ENCODE measurements around the gene FOCAD. TPM values are rescaled to one million over a fixed set of nuclear protein-coding genes. Genes with fewer than 3 reads are reported as not detected.
A peak's percentile ranks its signal among the peaks of the same experiment; 100 is the strongest.

The FOCAD gene
- total RNA-seq, 1 donor from 2014 or later, result 28.4 TPM

GRCh38 chr9:20707708-20708107 lies 23.6 kb downstream of the FOCAD start:
- DNase-seq (ENCODE audit: low read depth) (no peak), FAIRE-seq (no peak)
- no peak overlapping the region for H3K4me3 ChIP-seq (ENCODE audit: low read depth, low read length)
- no peaks in the 10 kb centered on the region for H3K36me3 ChIP-seq (ENCODE audit: control insufficient read depth, insufficient read depth, low read length)
- TF ChIP-seq CTCF (IDR thresholded peaks at IDR 0.05; ENCODE audit: insufficient read depth, low read length, severe bottlenecking), result no peak
- no peaks in the 10 kb centered on the region for H3K27me3 ChIP-seq (ENCODE audit: control insufficient read depth, insufficient read depth, low read length)

DNA sequence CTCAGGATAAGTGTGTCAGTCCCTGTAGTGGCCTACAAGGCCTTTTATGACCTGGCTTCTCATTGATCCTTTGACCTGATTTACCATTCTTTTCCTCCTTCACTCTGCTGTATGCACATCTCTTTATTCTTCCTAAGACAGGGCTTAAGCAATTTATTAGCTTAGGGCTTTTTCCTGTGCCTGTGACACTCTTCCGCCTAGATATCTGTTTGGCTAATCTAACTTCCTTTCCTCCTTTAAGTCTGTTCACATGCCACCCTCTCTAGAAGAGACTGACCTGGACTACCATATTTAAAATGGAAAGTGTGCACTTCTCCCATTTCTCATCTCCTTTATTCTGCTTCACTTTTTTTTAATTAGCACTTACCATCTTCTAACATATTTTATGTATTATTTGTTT lies 29.1 kb downstream of the FOCAD start:
- Histone ChIP-seq H3K4me3 (ENCODE audit: low read depth, low read length) (no peak overlapping the region), H3K36me3 (ENCODE audit: control insufficient read depth, insufficient read depth, low read length) (no peaks in the 10 kb centered on the region), H3K27me3 (ENCODE audit: control insufficient read depth, insufficient read depth, low read length) (no peaks in the 10 kb centered on the region)
- no peak for DNase-seq (ENCODE audit: low read depth)
- TF ChIP-seq CTCF (IDR thresholded peaks at IDR 0.05; ENCODE audit: insufficient read depth, low read length, severe bottlenecking), result no peak
- no peak for FAIRE-seq

DNA sequence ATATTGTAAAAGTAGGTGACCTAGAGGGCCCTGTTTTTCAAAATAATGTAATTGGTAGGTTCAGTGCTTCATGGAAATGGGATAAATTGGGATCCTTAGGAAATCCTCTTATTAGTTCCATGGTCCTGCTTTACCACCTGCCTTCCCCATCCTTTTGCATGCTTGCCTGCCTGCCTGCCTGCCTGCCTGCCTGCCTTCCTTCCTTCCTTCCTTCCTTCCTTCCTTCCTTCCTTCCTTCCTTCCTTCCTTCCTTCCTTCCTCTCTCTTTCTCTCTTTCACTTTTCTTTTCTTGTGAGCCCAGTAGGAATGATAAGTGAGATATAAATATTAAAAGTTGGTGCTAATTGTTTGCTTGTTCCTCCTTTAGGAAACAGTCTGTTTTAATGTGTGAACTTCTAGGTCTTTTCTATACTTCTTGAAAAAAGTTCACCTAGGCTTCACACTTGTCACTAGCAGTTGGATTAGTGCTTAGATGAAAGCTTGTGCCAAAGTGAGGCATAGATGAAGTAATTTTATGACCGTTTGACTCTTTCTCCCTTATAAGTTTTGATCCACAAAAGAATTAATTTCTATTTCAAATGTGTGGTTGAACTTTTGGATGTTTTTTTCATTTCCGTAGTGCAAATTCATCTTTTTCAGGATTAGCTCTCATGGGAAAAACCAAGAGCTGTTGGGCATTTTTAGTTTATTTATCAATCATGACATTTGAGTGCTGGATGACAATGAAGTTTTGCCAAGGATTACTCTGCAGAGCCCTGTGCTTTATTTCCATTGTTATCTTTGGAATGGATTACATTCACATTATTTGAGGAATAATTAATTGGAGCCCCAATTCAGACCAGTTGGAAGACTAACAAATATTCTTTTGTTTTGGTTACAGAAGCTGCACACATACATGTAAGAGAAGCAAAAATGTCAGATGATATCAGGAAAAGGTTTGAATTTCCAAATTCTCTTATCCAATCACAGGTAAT lies 30.7 kb downstream of the FOCAD start:
- FAIRE-seq (no peak), DNase-seq (ENCODE audit: low read depth) (no peak)
- TF ChIP-seq CTCF (IDR thresholded peaks at IDR 0.05; ENCODE audit: insufficient read depth, low read length, severe bottlenecking), result no peak
- Histone ChIP-seq H3K27me3 (ENCODE audit: control insufficient read depth, insufficient read depth, low read length) (no peaks in the 10 kb centered on the region), H3K4me3 (ENCODE audit: low read depth, low read length) (no peak overlapping the region), H3K36me3 (ENCODE audit: control insufficient read depth, insufficient read depth, low read length) (no peaks in the 10 kb centered on the region)

GRCh38 chr9:20722221-20722620 lies 38.2 kb downstream of the FOCAD start:
- Histone ChIP-seq H3K36me3 (ENCODE audit: control insufficient read depth, insufficient read depth, low read length) (no peaks in the 10 kb centered on the region), H3K27me3 (ENCODE audit: control insufficient read depth, insufficient read depth, low read length) (no peaks in the 10 kb centered on the region), H3K4me3 (ENCODE audit: low read depth, low read length) (no peak overlapping the region)
- DNase-seq (ENCODE audit: low read depth) (peak; percentile 46), FAIRE-seq (no peak)
- no peak for TF ChIP-seq CTCF (IDR thresholded peaks at IDR 0.05; ENCODE audit: insufficient read depth, low read length, severe bottlenecking)

GRCh38 chr9:20725675-20726074 lies 41.6 kb downstream of the FOCAD start:
- no peaks in the 10 kb centered on the region for H3K36me3 ChIP-seq (ENCODE audit: control insufficient read depth, insufficient read depth, low read length)
- no peak for FAIRE-seq
- no peak overlapping the region for H3K4me3 ChIP-seq (ENCODE audit: low read depth, low read length)
- no peak for TF ChIP-seq CTCF (IDR thresholded peaks at IDR 0.05; ENCODE audit: insufficient read depth, low read length, severe bottlenecking)
- no peaks in the 10 kb centered on the region for H3K27me3 ChIP-seq (ENCODE audit: control insufficient read depth, insufficient read depth, low read length)
- DNase-seq (ENCODE audit: low read depth), result no peak

Measured in bronchial epithelial cell (primary cell).